ENCODE measurements around the gene HTN1. TPM values are rescaled to one million over a fixed set of nuclear protein-coding genes. Genes with fewer than 3 reads are reported as not detected.

Gene HTN1
- polyA plus RNA-seq, 1 donor from 2014 or later, result not detected

DNA sequence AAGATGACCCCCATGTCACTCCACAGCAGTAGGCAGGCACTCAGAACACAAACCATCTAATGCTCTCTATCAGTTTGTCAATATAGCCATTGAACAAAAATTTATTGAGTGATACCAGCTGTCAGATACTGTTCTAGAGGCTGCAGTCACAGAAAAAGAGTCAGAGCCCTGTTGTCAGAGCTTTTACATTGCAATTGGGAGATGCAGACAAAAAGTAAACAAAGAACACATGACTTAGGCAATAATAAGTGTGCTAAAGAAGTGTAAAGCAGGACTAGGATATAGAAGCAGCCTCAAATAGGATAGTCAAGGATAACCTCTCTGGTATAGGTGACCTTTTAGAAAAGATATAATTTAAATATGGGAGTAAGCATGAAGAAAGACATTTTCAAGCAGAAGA lies 8.9 kb downstream of the HTN1 start:
- peak; percentile 7 for TF ChIP-seq POLR2AphosphoS5 (IDR thresholded peaks at IDR 0.05)
- TF ChIP-seq, protein P1, sequence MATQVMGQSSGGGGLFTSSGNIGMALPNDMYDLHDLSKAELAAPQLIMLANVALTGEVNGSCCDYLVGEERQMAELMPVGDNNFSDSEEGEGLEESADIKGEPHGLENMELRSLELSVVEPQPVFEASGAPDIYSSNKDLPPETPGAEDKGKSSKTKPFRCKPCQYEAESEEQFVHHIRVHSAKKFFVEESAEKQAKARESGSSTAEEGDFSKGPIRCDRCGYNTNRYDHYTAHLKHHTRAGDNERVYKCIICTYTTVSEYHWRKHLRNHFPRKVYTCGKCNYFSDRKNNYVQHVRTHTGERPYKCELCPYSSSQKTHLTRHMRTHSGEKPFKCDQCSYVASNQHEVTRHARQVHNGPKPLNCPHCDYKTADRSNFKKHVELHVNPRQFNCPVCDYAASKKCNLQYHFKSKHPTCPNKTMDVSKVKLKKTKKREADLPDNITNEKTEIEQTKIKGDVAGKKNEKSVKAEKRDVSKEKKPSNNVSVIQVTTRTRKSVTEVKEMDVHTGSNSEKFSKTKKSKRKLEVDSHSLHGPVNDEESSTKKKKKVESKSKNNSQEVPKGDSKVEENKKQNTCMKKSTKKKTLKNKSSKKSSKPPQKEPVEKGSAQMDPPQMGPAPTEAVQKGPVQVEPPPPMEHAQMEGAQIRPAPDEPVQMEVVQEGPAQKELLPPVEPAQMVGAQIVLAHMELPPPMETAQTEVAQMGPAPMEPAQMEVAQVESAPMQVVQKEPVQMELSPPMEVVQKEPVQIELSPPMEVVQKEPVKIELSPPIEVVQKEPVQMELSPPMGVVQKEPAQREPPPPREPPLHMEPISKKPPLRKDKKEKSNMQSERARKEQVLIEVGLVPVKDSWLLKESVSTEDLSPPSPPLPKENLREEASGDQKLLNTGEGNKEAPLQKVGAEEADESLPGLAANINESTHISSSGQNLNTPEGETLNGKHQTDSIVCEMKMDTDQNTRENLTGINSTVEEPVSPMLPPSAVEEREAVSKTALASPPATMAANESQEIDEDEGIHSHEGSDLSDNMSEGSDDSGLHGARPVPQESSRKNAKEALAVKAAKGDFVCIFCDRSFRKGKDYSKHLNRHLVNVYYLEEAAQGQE (IDR thresholded peaks at IDR 0.05; ENCODE audit: borderline replicate concordance), result no peak
- no peak for TF ChIP-seq EZH2 (IDR thresholded peaks at IDR 0.05; ENCODE audit: borderline replicate concordance, insufficient read depth, low read length, poor library complexity, severe bottlenecking)
- H3F3A ChIP-seq (ENCODE audit: insufficient read depth, low read length, poor library complexity, severe bottlenecking), result no peaks in the 10 kb centered on the region
- no peaks in the 10 kb centered on the region for H3K9me2 ChIP-seq (ENCODE audit: insufficient read depth, low read length)
- no peaks in the 10 kb centered on the region for H3K27me3 ChIP-seq (ENCODE audit: insufficient read depth, low read depth, low read length)
- H3K9me3 ChIP-seq (ENCODE audit: low read length), result no peaks in the 10 kb centered on the region
- H3K9ac ChIP-seq (ENCODE audit: low read length), result no peak overlapping the region
- H3K4me2 ChIP-seq (ENCODE audit: low read length), result no peak overlapping the region
- no peaks in the 10 kb centered on the region for H3K36me3 ChIP-seq (ENCODE audit: insufficient read depth, low read length)
- no peaks in the 10 kb centered on the region for H4K20me1 ChIP-seq (ENCODE audit: insufficient read depth)
- H3K79me2 ChIP-seq (replicated peaks; ENCODE audit: insufficient read depth, low read length), result no peaks in the 10 kb centered on the region
- no peak overlapping the region for H3K4me3 ChIP-seq (ENCODE audit: low read length)
- no peak overlapping the region for H2AFZ ChIP-seq (ENCODE audit: low read depth, low read length)
- no peak overlapping the region for H3K27ac ChIP-seq (ENCODE audit: low read length)

DNA sequence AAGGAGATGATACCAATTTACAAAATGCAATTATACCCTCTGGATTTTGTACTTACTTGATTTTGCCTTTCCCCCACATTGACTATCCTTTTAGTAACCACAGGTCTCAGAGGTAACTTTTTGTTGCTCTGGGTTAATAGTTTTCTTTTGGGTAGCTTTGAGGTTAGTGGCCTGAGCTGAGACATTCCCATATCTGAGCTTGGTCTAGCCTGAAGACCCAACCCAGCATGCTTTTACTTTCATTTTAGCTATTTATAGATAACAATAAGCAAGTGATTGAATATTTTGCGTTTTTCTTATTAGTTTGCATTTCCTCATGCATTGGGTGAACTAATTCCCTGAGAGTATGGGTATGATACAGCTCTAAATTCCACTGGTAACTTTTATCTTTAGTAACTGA lies 11.8 kb downstream of the HTN1 start:
- Histone ChIP-seq H3K27me3 (ENCODE audit: insufficient read depth, low read depth, low read length) (no peaks in the 10 kb centered on the region), H2AFZ (ENCODE audit: low read depth, low read length) (no peak overlapping the region), H3K36me3 (ENCODE audit: insufficient read depth, low read length) (no peaks in the 10 kb centered on the region), H3K4me3 (ENCODE audit: low read length) (no peak overlapping the region), H3F3A (ENCODE audit: insufficient read depth, low read length, poor library complexity, severe bottlenecking) (no peaks in the 10 kb centered on the region), H4K20me1 (ENCODE audit: insufficient read depth) (no peaks in the 10 kb centered on the region), H3K9me3 (ENCODE audit: low read length) (no peaks in the 10 kb centered on the region), H3K79me2 (replicated peaks; ENCODE audit: insufficient read depth, low read length) (no peaks in the 10 kb centered on the region), H3K4me2 (ENCODE audit: low read length) (no peak overlapping the region), H3K27ac (ENCODE audit: low read length) (no peak overlapping the region), H3K9ac (ENCODE audit: low read length) (no peak overlapping the region), H3K9me2 (ENCODE audit: insufficient read depth, low read length) (no peaks in the 10 kb centered on the region)
- TF ChIP-seq, protein P2, sequence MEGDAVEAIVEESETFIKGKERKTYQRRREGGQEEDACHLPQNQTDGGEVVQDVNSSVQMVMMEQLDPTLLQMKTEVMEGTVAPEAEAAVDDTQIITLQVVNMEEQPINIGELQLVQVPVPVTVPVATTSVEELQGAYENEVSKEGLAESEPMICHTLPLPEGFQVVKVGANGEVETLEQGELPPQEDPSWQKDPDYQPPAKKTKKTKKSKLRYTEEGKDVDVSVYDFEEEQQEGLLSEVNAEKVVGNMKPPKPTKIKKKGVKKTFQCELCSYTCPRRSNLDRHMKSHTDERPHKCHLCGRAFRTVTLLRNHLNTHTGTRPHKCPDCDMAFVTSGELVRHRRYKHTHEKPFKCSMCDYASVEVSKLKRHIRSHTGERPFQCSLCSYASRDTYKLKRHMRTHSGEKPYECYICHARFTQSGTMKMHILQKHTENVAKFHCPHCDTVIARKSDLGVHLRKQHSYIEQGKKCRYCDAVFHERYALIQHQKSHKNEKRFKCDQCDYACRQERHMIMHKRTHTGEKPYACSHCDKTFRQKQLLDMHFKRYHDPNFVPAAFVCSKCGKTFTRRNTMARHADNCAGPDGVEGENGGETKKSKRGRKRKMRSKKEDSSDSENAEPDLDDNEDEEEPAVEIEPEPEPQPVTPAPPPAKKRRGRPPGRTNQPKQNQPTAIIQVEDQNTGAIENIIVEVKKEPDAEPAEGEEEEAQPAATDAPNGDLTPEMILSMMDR (IDR thresholded peaks at IDR 0.05; ENCODE audit: poor library complexity, severe bottlenecking), result no peak

DNA sequence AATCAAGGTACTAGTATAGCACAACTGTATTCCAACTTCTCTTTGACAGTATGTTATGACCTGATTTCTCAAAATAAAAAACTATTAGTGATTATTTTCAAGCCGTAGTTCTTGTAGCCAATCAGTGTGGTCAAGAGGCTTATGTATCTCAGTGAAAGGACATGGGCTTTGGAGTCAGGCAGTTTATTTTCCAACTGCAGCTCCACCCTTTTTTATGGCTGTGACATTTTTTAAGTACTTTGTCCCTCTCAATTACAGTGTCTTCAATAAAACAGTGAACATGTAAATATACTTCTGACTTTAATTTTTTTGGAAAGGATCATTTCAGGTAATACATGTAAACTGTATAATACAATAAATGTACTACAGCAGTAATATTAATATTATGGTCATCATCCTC lies 30.0 kb downstream of the HTN1 start:
- Histone ChIP-seq H3K27ac (ENCODE audit: low read length) (no peak overlapping the region), H3K36me3 (ENCODE audit: insufficient read depth, low read length) (no peaks in the 10 kb centered on the region), H3K9ac (ENCODE audit: low read length) (no peak overlapping the region), H3K79me2 (replicated peaks; ENCODE audit: insufficient read depth, low read length) (no peaks in the 10 kb centered on the region), H2AFZ (ENCODE audit: low read depth, low read length) (no peak overlapping the region), H3K4me2 (ENCODE audit: low read length) (no peak overlapping the region), H3K4me3 (ENCODE audit: low read length) (no peak overlapping the region), H4K20me1 (ENCODE audit: insufficient read depth) (no peaks in the 10 kb centered on the region), H3K27me3 (ENCODE audit: insufficient read depth, low read depth, low read length) (no peaks in the 10 kb centered on the region), H3K9me3 (ENCODE audit: low read length) (no peaks in the 10 kb centered on the region), H3F3A (ENCODE audit: insufficient read depth, low read length, poor library complexity, severe bottlenecking) (no peaks in the 10 kb centered on the region), H3K9me2 (ENCODE audit: insufficient read depth, low read length) (no peaks in the 10 kb centered on the region)
- TF ChIP-seq POLR2AphosphoS5 (IDR thresholded peaks at IDR 0.05) (no peak), TAF1 (IDR thresholded peaks at IDR 0.05; ENCODE audit: low read depth) (no peak), RAD21 (conservative IDR thresholded peaks at IDR 0.05) (no peak), EP300 (conservative IDR thresholded peaks at IDR 0.05; ENCODE audit: poor library complexity, severe bottlenecking) (no peak), MXI1 (conservative IDR thresholded peaks at IDR 0.05; ENCODE audit: poor library complexity, severe bottlenecking) (no peak), SMC3 (conservative IDR thresholded peaks at IDR 0.05; ENCODE audit: poor library complexity) (no peak), EZH2 (IDR thresholded peaks at IDR 0.05; ENCODE audit: borderline replicate concordance, insufficient read depth, low read length, poor library complexity, severe bottlenecking) (no peak)
- TF ChIP-seq, protein P2 (IDR thresholded peaks at IDR 0.05; ENCODE audit: poor library complexity, severe bottlenecking), result no peak
- TF ChIP-seq, protein P1 (IDR thresholded peaks at IDR 0.05; ENCODE audit: borderline replicate concordance), result no peak

Measured in neural cell (in vitro differentiated cells).